GM12801 (cell line): ENCODE results near the gene URGCP.

Experiments
- TF ChIP-seq, protein P1 (sequence below): IDR thresholded peaks from one replicate; pipeline ENCODE4 v1.5.1; 2011; ENCODE audit warnings: control low read depth; ENCODE audit not compliant: insufficient read length; ENCODE audit errors: extremely low read depth

Gene URGCP

DNA sequence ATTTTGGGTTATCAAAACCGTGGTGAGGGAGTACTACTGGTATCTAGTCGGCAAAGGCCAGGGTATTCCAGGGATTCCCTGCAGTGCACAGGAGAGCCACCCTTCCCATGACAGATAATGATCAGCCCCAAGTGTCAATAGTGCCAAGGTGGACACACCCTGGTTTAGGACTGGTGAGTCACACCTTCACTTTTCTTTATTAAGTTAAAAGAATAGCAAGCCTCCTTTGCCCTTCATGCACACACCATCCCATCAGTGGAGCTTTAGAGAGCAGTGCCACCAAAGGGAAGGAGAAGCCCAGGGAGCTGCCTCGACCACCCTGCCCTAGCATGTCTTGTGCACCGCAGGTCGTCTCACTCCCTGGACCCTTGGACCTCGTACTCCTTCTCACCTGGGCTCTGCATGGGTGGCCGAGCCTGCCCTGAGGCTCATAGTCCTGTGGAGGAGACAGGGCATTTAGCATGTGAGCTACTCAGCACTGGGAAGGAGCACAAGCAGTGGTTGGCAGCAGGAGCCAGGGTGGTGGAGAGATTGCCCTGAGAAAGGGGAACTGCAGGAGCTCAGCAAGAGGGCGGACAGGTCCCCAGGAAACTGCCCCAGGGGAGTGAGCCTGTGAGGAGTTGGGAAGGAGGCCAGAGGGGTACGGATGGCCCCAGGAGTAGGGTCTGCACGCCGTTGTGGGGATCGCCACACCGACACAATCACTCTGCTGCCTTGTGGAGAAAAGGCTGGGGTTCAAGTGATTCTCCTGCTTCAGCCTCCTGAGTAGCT, 37.2 kb upstream of the URGCP start:
- TF ChIP-seq, protein P1, sequence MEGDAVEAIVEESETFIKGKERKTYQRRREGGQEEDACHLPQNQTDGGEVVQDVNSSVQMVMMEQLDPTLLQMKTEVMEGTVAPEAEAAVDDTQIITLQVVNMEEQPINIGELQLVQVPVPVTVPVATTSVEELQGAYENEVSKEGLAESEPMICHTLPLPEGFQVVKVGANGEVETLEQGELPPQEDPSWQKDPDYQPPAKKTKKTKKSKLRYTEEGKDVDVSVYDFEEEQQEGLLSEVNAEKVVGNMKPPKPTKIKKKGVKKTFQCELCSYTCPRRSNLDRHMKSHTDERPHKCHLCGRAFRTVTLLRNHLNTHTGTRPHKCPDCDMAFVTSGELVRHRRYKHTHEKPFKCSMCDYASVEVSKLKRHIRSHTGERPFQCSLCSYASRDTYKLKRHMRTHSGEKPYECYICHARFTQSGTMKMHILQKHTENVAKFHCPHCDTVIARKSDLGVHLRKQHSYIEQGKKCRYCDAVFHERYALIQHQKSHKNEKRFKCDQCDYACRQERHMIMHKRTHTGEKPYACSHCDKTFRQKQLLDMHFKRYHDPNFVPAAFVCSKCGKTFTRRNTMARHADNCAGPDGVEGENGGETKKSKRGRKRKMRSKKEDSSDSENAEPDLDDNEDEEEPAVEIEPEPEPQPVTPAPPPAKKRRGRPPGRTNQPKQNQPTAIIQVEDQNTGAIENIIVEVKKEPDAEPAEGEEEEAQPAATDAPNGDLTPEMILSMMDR, result no peak

DNA sequence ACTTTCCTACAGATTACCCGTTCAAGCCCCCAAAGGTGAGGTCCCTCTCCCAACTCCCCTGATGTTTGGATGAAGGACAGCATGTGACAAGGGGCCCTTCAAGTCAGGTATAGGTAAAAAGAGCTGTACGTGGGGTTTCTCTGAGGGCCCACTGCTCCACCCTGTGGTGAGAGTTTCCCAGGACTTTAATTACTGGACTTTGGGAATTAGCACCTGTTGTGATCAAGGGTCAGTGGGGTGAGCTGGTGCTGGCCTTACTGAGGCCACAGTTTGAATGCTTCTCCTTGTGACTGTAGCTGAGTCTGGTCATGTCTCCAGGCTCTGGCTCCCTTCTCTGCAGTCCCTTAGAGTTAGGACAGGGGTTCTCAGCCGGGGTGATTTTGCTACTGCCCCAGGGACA, 36.6 kb upstream of the URGCP start:
- TF ChIP-seq, protein P1, result no peak

DNA sequence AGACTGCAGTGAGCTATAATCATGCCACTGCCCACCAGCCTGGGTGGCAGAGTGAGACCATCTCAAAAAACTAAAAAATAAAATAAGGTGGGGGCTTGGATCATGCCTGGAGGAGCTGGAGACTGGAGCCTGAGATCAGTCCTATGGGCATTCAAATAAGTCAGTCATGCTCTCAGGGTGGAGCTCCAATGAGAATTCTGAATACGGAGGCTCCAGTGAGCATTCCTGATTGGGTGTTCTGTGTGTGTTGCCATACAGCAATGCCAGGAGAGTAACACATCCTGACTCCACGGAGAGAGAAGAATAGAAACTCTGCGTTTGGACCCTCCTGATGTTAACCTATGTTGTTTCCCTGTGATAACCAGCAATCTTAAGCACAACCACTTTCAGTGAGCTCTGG, 35.9 kb upstream of the URGCP start:
- TF ChIP-seq, protein P1, result no peak

DNA sequence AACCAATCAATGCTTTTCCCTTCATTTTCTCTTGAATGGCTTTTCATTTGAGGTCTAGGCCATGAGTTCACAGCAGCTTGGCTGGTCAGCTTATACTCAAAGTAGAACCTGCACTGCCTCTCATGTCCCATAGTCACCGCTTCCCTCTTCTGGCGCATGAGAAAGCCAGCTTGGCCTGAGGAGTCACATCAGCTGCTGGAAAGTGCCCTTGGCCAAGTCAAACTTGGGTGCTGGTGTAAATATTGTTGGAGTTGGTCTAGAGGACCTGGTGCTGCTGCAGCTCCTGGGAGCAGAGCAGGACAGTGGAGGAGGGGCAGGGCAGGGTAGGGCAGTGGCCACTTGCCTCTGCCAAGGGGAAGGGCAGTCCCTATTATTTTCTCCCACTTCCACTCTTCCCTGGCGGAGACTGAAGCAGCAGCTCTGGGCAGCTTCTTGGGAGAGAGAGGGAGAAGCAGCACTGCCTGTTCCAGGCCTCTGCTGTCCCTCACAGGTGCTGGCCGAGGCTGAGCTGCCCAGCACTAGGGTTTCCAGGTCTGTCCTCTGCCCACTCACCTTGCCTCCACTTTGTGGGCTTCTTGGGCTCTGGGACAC, 32.6 kb upstream of the URGCP start:
- TF ChIP-seq, protein P1, result no peak

DNA sequence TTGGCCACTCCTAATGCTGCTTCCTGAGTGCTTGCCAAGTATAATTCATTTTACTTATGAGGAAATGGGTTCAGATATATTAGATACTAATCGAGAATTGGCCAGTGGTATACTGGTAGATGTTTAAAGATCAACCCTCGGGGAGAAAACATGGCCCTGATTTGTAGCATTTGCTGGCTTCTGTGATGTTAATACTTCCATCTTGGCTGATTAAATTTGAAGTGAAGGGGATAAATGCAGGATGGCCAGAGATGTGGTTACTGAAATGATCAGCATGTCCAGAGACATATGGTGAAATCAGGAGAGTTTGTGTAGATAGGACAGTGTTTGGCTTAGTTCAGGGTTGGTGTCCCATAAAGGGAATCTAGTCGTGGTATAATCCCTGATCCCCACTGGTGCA, 31.0 kb upstream of the URGCP start:
- TF ChIP-seq, protein P1, result no peak

DNA sequence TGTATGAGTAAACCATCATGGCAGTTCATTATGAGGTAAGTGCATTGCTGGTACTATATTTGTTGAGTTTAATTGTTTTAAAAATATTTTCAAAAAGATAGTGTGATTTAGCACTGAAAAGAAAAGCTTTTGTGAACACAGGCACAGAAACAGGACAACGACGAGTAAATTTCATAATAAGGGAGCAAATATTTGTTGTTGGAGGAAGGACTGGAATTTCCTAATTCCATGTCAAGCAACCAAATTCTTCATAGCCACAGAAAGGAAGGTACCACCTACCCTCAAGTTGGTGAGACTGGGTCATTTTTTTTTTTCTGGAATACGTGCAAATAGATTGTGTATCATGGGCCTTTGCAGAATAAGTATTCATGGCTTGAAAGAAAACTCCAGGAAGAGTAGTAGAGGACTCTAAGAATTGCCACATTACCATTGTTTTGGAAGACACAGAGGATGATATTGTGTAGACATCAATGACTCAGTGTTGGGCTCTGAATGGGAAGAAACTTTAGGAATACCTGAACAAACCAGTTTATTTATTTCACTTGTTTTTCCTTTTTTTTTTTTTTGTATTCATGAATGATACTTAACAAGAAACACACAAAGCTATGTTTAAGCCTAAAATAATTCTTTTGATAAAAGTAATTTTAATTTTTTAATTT, 27.6 kb upstream of the URGCP start:
- TF ChIP-seq, protein P1, result no peak

- TF ChIP-seq, protein P1, result no peak
These were observed 24.9 kb upstream of the URGCP start for GRCh38 chr7:43931346-43931745.
